Epithelial cell of proximal tubule (primary cell): Measurements from ENCODE around the gene ZMAT5. TPM values are rescaled to one million over a fixed set of nuclear protein-coding genes. Genes with fewer than 3 reads are reported as not detected.

ENCODE experiments used
- DNase-seq: peaks from one replicate; pipeline ENCODE4 v3.0.0-alpha.2; 2011; ENCODE audit warnings: low read depth
- H3K4me3 ChIP-seq: 2 replicates; pipeline ENCODE4 v1.5.1; 2011; ENCODE audit warnings: low read depth, mild to moderate bottlenecking, low read length
- total RNA-seq: library from RNA; depleted of rRNA; stranded (reverse); fragments of >200 nt; gene quantifications from 2 replicates; pipeline ENCODE4 v1.2.3, GENCODE V29; 2015
- TF ChIP-seq, protein P1 (sequence below): conservative IDR thresholded peaks from 2 replicates; pipeline ENCODE4 v1.5.1; 2012; ENCODE audit warnings: low read depth, mild to moderate bottlenecking, low read length

The ZMAT5 gene
- total RNA-seq, 1 donor from 2014 or later, result 24.8 TPM

DNA sequence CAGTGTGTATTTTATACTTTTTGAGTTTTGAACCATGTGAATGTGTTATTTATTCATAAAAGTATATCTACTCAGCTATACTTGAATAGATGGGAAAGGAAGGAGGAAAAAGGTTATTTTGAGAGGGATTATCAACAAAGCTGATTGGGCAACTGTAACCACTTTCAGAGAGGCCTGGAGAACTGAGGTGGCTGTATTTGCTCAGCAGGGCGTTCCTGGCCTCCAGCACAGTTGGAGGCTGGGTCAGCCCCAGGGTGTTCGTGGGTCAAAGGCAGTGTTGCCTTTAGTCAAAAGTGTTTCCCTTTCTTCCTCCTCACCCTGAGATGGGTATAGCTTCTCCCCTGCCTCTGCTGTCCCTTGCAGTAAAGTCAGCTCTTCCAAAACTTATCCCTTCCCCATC is 44.6 kb upstream of the ZMAT5 start:
- DNase-seq, result no peak
- TF ChIP-seq, protein P1, sequence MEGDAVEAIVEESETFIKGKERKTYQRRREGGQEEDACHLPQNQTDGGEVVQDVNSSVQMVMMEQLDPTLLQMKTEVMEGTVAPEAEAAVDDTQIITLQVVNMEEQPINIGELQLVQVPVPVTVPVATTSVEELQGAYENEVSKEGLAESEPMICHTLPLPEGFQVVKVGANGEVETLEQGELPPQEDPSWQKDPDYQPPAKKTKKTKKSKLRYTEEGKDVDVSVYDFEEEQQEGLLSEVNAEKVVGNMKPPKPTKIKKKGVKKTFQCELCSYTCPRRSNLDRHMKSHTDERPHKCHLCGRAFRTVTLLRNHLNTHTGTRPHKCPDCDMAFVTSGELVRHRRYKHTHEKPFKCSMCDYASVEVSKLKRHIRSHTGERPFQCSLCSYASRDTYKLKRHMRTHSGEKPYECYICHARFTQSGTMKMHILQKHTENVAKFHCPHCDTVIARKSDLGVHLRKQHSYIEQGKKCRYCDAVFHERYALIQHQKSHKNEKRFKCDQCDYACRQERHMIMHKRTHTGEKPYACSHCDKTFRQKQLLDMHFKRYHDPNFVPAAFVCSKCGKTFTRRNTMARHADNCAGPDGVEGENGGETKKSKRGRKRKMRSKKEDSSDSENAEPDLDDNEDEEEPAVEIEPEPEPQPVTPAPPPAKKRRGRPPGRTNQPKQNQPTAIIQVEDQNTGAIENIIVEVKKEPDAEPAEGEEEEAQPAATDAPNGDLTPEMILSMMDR, result no peak
- H3K4me3 ChIP-seq, result no peak overlapping the region

DNA sequence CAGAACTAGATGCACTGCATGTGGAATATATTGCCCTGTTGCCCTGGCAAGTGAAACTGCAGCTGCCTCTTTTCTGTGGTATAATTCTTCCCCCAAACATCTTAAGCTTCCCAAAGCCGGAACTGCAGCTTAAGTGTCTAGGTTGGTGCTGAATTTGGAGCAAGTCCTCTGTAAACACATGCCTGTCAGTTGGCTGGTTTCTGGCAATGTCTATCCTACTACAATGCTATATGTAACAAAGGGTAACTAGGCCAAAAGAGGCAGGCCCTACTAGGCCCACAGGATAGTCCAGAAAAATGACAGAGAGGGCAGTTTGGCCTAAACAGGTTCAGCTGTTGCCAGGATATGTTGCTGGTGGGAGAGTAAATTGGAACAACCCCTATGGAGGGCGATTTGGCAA is 43.4 kb upstream of the ZMAT5 start:
- H3K4me3 ChIP-seq, result no peak overlapping the region
- TF ChIP-seq, protein P1, result no peak
- no peak for DNase-seq

DNA sequence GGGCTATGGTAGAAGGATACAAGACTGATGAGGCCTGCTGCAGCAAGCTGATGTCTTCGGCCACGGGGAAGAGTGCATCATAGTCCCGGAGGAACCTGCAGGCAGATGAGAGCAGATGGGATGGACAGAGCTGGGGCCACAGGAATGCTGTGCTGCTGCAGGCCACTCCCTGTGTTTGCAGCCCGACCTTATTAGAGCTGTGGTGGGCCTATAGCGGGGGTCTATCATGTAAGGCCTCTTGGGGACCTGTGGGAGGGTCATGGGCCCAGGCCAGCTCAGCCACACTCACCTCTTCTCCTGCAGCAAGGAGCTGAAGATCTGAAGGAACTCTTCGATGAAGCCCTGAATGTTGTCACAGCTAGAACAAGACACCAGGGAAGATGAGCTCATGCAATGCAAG is 39.4 kb upstream of the ZMAT5 start:
- TF ChIP-seq, protein P1, result no peak
- H3K4me3 ChIP-seq, result no peak overlapping the region
- DNase-seq, result no peak

DNA sequence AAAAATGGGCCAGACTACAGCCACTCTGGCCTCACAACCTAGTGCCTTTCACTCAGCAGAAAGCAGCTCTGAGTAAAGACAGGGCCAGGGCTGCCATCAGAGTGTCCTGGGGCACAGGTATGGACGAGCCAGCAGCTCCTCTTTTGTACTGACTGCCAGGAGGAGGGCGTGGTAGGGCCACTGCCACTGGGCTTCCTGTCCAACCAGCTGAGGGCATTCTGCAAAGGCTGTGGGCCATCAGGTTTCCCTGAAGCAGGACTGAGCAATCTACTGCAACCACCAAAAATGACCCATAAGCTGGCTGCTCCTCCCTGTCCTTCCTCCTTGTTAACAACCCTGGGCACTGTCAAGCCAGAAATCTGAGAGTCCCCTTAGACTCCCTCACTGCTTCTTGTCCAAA is 38.2 kb upstream of the ZMAT5 start:
- TF ChIP-seq, protein P1, result no peak
- DNase-seq, result no peak
- H3K4me3 ChIP-seq, result no peak overlapping the region

DNA sequence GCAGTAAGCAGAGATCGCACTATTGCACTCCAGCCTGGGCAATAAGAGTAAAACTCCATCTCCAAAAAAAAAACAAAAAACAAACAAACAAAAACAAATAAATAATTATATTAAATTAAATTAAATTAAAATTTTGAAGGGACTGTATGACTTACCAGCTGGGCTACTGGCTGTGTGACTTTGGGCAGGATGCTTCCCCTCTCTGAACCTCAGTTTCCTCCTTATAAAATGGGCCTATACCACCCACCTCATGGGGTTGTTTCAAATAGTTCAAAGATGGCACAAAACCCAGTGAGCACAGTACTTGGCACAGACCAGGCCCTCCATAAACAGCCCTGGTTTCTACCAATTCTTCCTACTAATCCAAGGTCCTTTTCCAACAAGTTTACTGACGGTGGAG is 36.4 kb upstream of the ZMAT5 start:
- DNase-seq, result no peak
- TF ChIP-seq, protein P1, result no peak
- no peak overlapping the region for H3K4me3 ChIP-seq

DNA sequence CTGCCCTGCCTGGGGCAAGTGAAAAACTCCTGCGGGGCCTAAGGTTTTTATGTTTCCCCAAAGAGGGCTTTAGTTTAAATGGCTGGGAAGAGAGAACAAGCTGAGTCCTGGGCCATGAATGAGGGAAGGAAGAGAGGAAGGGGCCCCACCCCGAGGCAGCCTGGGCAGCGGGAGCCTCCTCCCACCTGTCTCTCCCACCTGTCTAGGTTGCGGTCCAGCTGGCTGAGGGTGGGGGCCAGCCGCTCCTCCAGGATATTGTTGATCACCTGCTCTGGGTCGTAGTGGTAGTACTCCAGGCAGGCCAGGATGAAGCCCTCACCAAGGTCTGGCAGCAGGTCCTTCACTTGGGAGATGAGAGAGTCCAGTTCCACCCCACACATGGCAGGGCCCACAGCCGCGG is 35.0 kb upstream of the ZMAT5 start:
- TF ChIP-seq, protein P1, result no peak
- DNase-seq, result no peak

DNA sequence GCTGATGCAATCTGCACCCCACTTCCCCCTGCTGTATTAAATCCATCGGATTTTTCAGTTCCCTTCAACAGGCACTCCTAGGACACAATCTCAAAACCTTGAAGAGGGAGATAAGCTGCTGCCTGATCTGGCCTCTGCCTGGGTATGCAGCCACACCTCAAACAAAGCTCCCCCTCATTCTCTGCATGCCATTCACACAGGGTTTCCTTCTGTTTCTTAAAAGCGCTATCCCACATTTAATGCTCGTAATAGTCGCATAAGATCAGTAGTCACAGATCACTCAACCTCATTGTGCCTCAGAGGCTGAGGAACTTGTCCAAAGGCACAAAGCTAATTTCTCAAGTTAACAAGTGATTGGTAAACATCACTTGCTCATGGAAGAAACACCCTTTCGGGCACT is 34.3 kb upstream of the ZMAT5 start:
- TF ChIP-seq, protein P1, result no peak
- DNase-seq, result no peak

More for the DNA sequence above, 35.0 kb upstream of the ZMAT5 start:
- no peak overlapping the region for H3K4me3 ChIP-seq

More for the DNA sequence above, 34.3 kb upstream of the ZMAT5 start:
- H3K4me3 ChIP-seq, result no peak overlapping the region
